K562 (cell line): ENCODE measurements around the gene SH2D5. TPM values are rescaled to one million over a fixed set of nuclear protein-coding genes. Genes with fewer than 3 reads are reported as not detected.

Experiments used
- ATAC-seq: fragments of 200-7000 bp; cut with Tn5 transposase; 3 replicates; pipeline ENCODE4 v1.9.1; 2020; ENCODE audit warnings: moderate library complexity
- BruUV-seq: library from RNA; stranded (reverse); fragments of 400-500 nt; replicated peaks from 2 replicates; lab custom pipeline; 2021; lab: Mats Ljungman, UMichigan
- CTCF ChIA-PET: fragments of 300-600 bp; formaldehyde crosslinking; extraction: SDS; loops from one replicate; lab custom pipeline; 2021; ENCODE audit warnings: low intra/inter-chr PET ratio; lab: Yijun Ruan, JAX
- POLR2A ChIA-PET: fragments of 300-600, 350-650 bp; sonication (Branson Sonifier 250); formaldehyde crosslinking; extraction: SDS; loops from one replicate; lab custom pipeline; 2021; ENCODE audit warnings: antibody characterized with exemption, inconsistent platforms; lab: Yijun Ruan, JAX
- DNase-seq, 4 experiments: peaks; one replicate each; pipeline versions ENCODE4 v3.0.0 to v3.0.0-alpha.2; 2011 to 2018; ENCODE audit warnings: low spot score in 3 of 4, mixed read lengths in 3 of 4; ENCODE audit errors: extremely low read depth in 1 of 4
- FAIRE-seq: peaks from 2 replicates; lab custom pipeline; 2011; peaks lifted over from hg19 to GRCh38; lab: Jason Lieb, UNC
- H2AFZ ChIP-seq: 2 replicates; pipeline ENCODE4 v1.6.0; 2011; ENCODE audit warnings: low read depth, low read length, control low read depth, inconsistent platforms
- H3K27ac ChIP-seq: fragments of 200-600 bp; 3 replicates; pipeline ENCODE4 v1.8.0; 2011; ENCODE audit warnings: low read depth, mild to moderate bottlenecking, control low read depth, inconsistent platforms, low read length, moderate library complexity, mixed read lengths; ENCODE audit errors: extremely low read depth
- H3K27me3 ChIP-seq, 2 experiments: fragments of 300-600 bp in 1 of 2; 2 replicates in 1 of 2; 3 replicates in 1 of 2; pipeline versions ENCODE4 v1.6.0 to v1.8.0; 2011; ENCODE audit warnings: inconsistent platforms in 2 of 2, low read length in 2 of 2, mild to moderate bottlenecking in 1 of 2, mixed read lengths in 1 of 2, moderate library complexity in 1 of 2; ENCODE audit not compliant: control insufficient read depth in 2 of 2, insufficient read depth in 2 of 2
- H3K36me3 ChIP-seq: fragments of 300-600 bp; 3 replicates; pipeline ENCODE4 v1.8.0; 2011; ENCODE audit warnings: mild to moderate bottlenecking, low read length, inconsistent platforms; ENCODE audit not compliant: control insufficient read depth, insufficient read depth
- H3K4me1 ChIP-seq, 2 experiments: fragments of 200-600 bp in 1 of 2; replicated peaks in 1 of 2; 2 replicates in 1 of 2; 3 replicates in 1 of 2; pipeline versions ENCODE4 v1.5.1 to v1.8.0; 2011; ENCODE audit warnings: inconsistent platforms in 2 of 2, low read length in 2 of 2, mild to moderate bottlenecking in 1 of 2, mixed read lengths in 1 of 2, moderate library complexity in 1 of 2; ENCODE audit not compliant: control insufficient read depth in 2 of 2, insufficient read depth in 2 of 2
- H3K4me2 ChIP-seq: 2 replicates; pipeline ENCODE4 v1.6.1; 2011; ENCODE audit warnings: low read length, control low read depth, inconsistent platforms, mixed read lengths; ENCODE audit not compliant: insufficient read depth
- H3K4me3 ChIP-seq: fragments of 200-600 bp; sonication (generic), shearing (Covaris generic); 2 replicates; pipeline ENCODE4 v1.5.1; 2016; ENCODE audit warnings: control low read depth, inconsistent platforms
- H3K79me2 ChIP-seq: fragments of 200-600 bp; 3 replicates; pipeline ENCODE4 v1.8.0; 2011; ENCODE audit warnings: low read length, inconsistent platforms; ENCODE audit not compliant: control insufficient read depth, insufficient read depth
- H3K9ac ChIP-seq, 2 experiments: 2 replicates each; pipeline versions ENCODE4 v1.6.0 to v1.6.1; 2011; ENCODE audit warnings: low read depth in 2 of 2, low read length in 2 of 2, control low read depth in 1 of 2, inconsistent platforms in 1 of 2, mild to moderate bottlenecking in 1 of 2, mixed read lengths in 1 of 2; ENCODE audit not compliant: insufficient read depth in 1 of 2
- H3K9me1 ChIP-seq: one replicate; pipeline ENCODE4 v1.6.0; 2011; ENCODE audit warnings: inconsistent platforms, mild to moderate bottlenecking, low read length, moderate library complexity; ENCODE audit not compliant: control insufficient read depth, insufficient read depth
- H3K9me3 ChIP-seq: replicated peaks from 2 replicates; pipeline ENCODE4 v1.5.1; 2011; ENCODE audit warnings: low read depth, low read length, inconsistent platforms; ENCODE audit not compliant: control insufficient read depth, insufficient read depth
- H4K20me1 ChIP-seq: replicated peaks from 2 replicates; pipeline ENCODE4 v1.6.1; 2011; ENCODE audit warnings: low read length, inconsistent platforms, mixed read lengths; ENCODE audit not compliant: control insufficient read depth, insufficient read depth
- CBFB ChIP-seq: sonication (generic); formaldehyde crosslinking; IDR thresholded peaks from 2 replicates; pipeline ENCODE4 v1.4.0; 2020; ENCODE audit warnings: mild to moderate bottlenecking, missing genetic modification reagents
- CBX2 ChIP-seq: fragments of 200-600 bp; sonication (generic); IDR thresholded peaks from one replicate; pipeline ENCODE4 v1.6.1; 2012; ENCODE audit warnings: mild to moderate bottlenecking, low read length, inconsistent platforms; ENCODE audit not compliant: insufficient read depth, poor library complexity, severe bottlenecking
- EHMT2 ChIP-seq: fragments of 450-650 bp; IDR thresholded peaks from 2 replicates; pipeline ENCODE4 v1.6.1; 2018; ENCODE audit warnings: antibody characterized with exemption
- GTF2A2 ChIP-seq: IDR thresholded peaks from 2 replicates; pipeline ENCODE4 v1.6.1; 2016; ENCODE audit warnings: mild to moderate bottlenecking, missing genetic modification characterization, missing compliant biosample characterization
- HMBOX1 ChIP-seq: sonication (generic); IDR thresholded peaks from 2 replicates; pipeline ENCODE4 v1.6.1; 2016
- HOMEZ ChIP-seq: fragments of 250-450 bp; sonication (Bioruptor Pico); IDR thresholded peaks from 2 replicates; pipeline ENCODE4 v1.4.0; 2020; ENCODE audit warnings: mild to moderate bottlenecking, moderate library complexity
- POLR2G ChIP-seq: fragments of 200-400 bp; formaldehyde crosslinking; IDR thresholded peaks from 2 replicates; pipeline ENCODE4 v1.6.1; 2017; ENCODE audit warnings: low read depth, mild to moderate bottlenecking, antibody characterized with exemption, low read length, moderate library complexity
- RBM25 ChIP-seq: fragments of 200-400 bp; formaldehyde crosslinking; IDR thresholded peaks from 2 replicates; pipeline ENCODE4 v1.6.1; 2018; ENCODE audit warnings: low read length, low read depth, moderate library complexity; ENCODE audit not compliant: severe bottlenecking
- SIN3A ChIP-seq, 2 experiments: fragments of 150-350 bp in 1 of 2; IDR thresholded peaks; 2 replicates each; pipeline ENCODE4 v1.6.1; 2011 to 2016; ENCODE audit warnings: borderline replicate concordance in 2 of 2, low read depth in 2 of 2, low read length in 2 of 2, mild to moderate bottlenecking in 2 of 2, moderate library complexity in 2 of 2; ENCODE audit not compliant: control insufficient read depth in 1 of 2
- SMARCE1 ChIP-seq: fragments of 450-650 bp; IDR thresholded peaks from 2 replicates; pipeline ENCODE4 v1.7.1; 2016; ENCODE audit warnings: mild to moderate bottlenecking
- TEAD1 ChIP-seq, 2 experiments: fragments of 450-650 bp in 1 of 2; sonication (generic) in 1 of 2; formaldehyde crosslinking; IDR thresholded peaks; 2 replicates each; pipeline versions ENCODE4 v1.4.0 to v1.8.0; 2020 to 2022; ENCODE audit warnings: mild to moderate bottlenecking in 2 of 2, missing genetic modification reagents in 1 of 2
- TGIF2 ChIP-seq: sonication (generic); formaldehyde crosslinking; IDR thresholded peaks from 2 replicates; pipeline ENCODE4 v1.8.1; 2022; ENCODE audit warnings: mild to moderate bottlenecking, missing genetic modification reagents, moderate library complexity
- U2AF1 ChIP-seq: fragments of 200-400 bp; formaldehyde crosslinking; optimal IDR thresholded peaks from 2 replicates; pipeline ENCODE3; 2017; ENCODE audit warnings: mild to moderate bottlenecking, low read depth, low read length, moderate library complexity
- XRCC4 ChIP-seq: IDR thresholded peaks from one replicate; pipeline ENCODE4 v1.6.1; 2011; ENCODE audit not compliant: insufficient read depth, insufficient read length; ENCODE audit errors: extremely low read depth
- ZNF253 ChIP-seq: fragments of 250-450 bp; sonication (Bioruptor Pico); conservative IDR thresholded peaks from 2 replicates; pipeline ENCODE4 v1.6.1; 2021; ENCODE audit warnings: mild to moderate bottlenecking
- ZNF717 ChIP-seq: fragments of 250-450 bp; sonication (Bioruptor Pico); IDR thresholded peaks from 2 replicates; pipeline ENCODE4 v1.5.0; 2021
- WGBS: fragments of 100-300 bp; shearing (Covaris generic); methylation state at CpG from one replicate; pipeline ENCODE4 v1.1.6; 2016; ENCODE audit warnings: low coverage, mixed read lengths; ENCODE audit not compliant: insufficient coverage; ENCODE audit errors: missing lambda C conversion rate; 5-methylcytosine and 5-hydroxymethylcytosine counted together
- in situ Hi-C: fragments of 300-500 bp; cut with MboI; formaldehyde crosslinking; loops from 4 replicates; pipeline ENCODE4 v1.15.0; 2018; ENCODE audit warnings: inconsistent platforms, mixed read lengths
- intact Hi-C: fragments of 100-400 bp; cut with micrococcal nuclease; formaldehyde crosslinking; loops from 2 replicates; pipeline ENCODE4 v1.14.2; 2022
- polyA plus RNA-seq, 8 experiments: library from polyadenylated mRNA; depleted of rRNA in 4 of 8; stranded (reverse) in 5 of 8; unstranded in 3 of 8; fragments of >200 nt; fragmentation: Nextera tagmentation in 2 of 8; fragmentation: Illumina TruSeq in 1 of 8; extraction: Ambion mirVana in 2 of 8; extraction: Trizol in 1 of 8; gene quantifications; 2 replicates each; pipeline versions ENCODE4 v1.2.1 to v1.2.3, GENCODE V29; 2011 to 2014; ENCODE audit warnings: inconsistent platforms in 1 of 8, missing spikeins in 1 of 8
- total RNA-seq, 7 experiments: library from RNA; depleted of rRNA in 6 of 7; stranded (reverse); fragments of >200 nt in 6 of 7; fragmentation: Illumina TruSeq in 2 of 7; extraction: Trizol in 2 of 7; gene quantifications; 2 replicates each; pipeline versions ENCODE4 v1.2.1 to v1.2.3, GENCODE V29; 2011 to 2021; ENCODE audit warnings: low replicate concordance in 1 of 7

Gene SH2D5
- total and polyA plus RNA-seq, 9 of the 15 experiments (the other 6 are each of a cell fraction or from before 2014, with no cell fraction given): 0.06 to 0.11 TPM; not detected in 7

- DNase-seq (no peak), ATAC-seq (no peak), FAIRE-seq (no peak)
- in situ Hi-C loops: no loop called here
- Histone ChIP-seq H3K27me3 (peaks cover 23 to 71% of the 10 kb centered on the region in 2 experiments; a peak in 4 of 5 replicates), H3K4me2 (no peak overlapping the region), H3K4me3 (no peak overlapping the region), H3K9me3 (no peaks in the 10 kb centered on the region), H3K9me1 (no peaks in the 10 kb centered on the region), H4K20me1 (peaks cover 13% of the 10 kb centered on the region; the same call in 1 of the 2 replicates), H2AFZ (no peak overlapping the region), H3K79me2 (no peaks in the 10 kb centered on the region), H3K9ac (peak overlapping the region in 1 of 2 experiments; percentile 69; a peak in 1 of 4 replicates), H3K27ac (no peak overlapping the region), H3K36me3 (no peaks in the 10 kb centered on the region), H3K4me1 (peaks cover 0 to 58% of the 10 kb centered on the region in 2 experiments; a peak in 2 of 5 replicates)
- intact Hi-C loops: no loop called here
- ChIA-PET CTCF (no interaction called here), POLR2A (interaction anchor here (0.6 to 1.2 kb wide), 4 partner anchors 14 to 54 kb away, joined by 3 read pairs; no protein-coding TSS in a partner anchor)
- no peak for TF ChIP-seq EHMT2
- TF ChIP-seq ZNF253 (CRISPR knock-in tag): no peak
- no peak for TF ChIP-seq CBX2
- no peak for TF ChIP-seq CBFB
- no peak for TF ChIP-seq U2AF1
- no peak for TF ChIP-seq GTF2A2 (tag)
- TF ChIP-seq TGIF2 (CRISPR knock-in tag): no peak
- TF ChIP-seq POLR2G: no peak
- no peak for TF ChIP-seq SMARCE1
- no peak for TF ChIP-seq TEAD1 (CRISPR knock-in tag; IDR thresholded peaks at IDR 0.05)
- TF ChIP-seq SIN3A (IDR thresholded peaks at IDR 0.05; ENCODE audit: borderline replicate concordance in 2 of 2, control insufficient read depth in 1 of 2, low read depth in 2 of 2, low read length in 2 of 2): no peak
- no peak for TF ChIP-seq ZNF717 (CRISPR knock-in tag)
- no peak for TF ChIP-seq XRCC4
- TF ChIP-seq RBM25: no peak
- no peak for TF ChIP-seq HMBOX1
- no peak for TF ChIP-seq HOMEZ (CRISPR knock-in tag)
- WGBS: 2% methylated on average over 5 of the region's 5 CpGs
- no TSS peak for BruUV-seq
These were observed 12.5 kb downstream of the SH2D5 start for GRCh38 chr1:20719871-20720620.
